Keratinocyte (primary cell): Measurements from ENCODE around the gene TFF1. TPM values are rescaled to one million over a fixed set of nuclear protein-coding genes. Genes with fewer than 3 reads are reported as not detected.

ENCODE experiments used
- DNase-seq: peaks from one replicate; pipeline ENCODE4 v3.0.0-alpha.2; 2011; ENCODE audit warnings: low read depth, missing footprints, low spot score
- FAIRE-seq: peaks from 2 replicates; lab custom pipeline; 2011; peaks lifted over from hg19 to GRCh38; lab: Jason Lieb, UNC
- H2AFZ ChIP-seq: 2 replicates; pipeline ENCODE4 v1.6.0; 2012; ENCODE audit warnings: low read length, control low read depth, inconsistent platforms; ENCODE audit not compliant: control insufficient read depth
- H3K27ac ChIP-seq: 2 replicates; pipeline ENCODE4 v1.5.1; 2011; ENCODE audit warnings: low read length; ENCODE audit not compliant: control insufficient read depth, insufficient read depth
- H3K27me3 ChIP-seq: 3 replicates; pipeline ENCODE4 v1.6.0; 2011; ENCODE audit warnings: low read length; ENCODE audit not compliant: control insufficient read depth, insufficient read depth; ENCODE audit errors: extremely low read depth
- H3K36me3 ChIP-seq, 2 experiments: 2 replicates in 1 of 2; 3 replicates in 1 of 2; pipeline ENCODE4 v1.5.1; 2011; ENCODE audit warnings: low read length in 2 of 2, mild to moderate bottlenecking in 1 of 2; ENCODE audit not compliant: control insufficient read depth in 2 of 2, insufficient read depth in 2 of 2; ENCODE audit errors: extremely low read depth in 1 of 2
- H3K4me1 ChIP-seq: 3 replicates; pipeline ENCODE4 v1.5.1; 2011; ENCODE audit warnings: low read length; ENCODE audit not compliant: control insufficient read depth, insufficient read depth; ENCODE audit errors: extremely low read depth
- H3K4me2 ChIP-seq: 3 replicates; pipeline ENCODE4 v1.6.0; 2011; ENCODE audit warnings: low read depth, low read length; ENCODE audit not compliant: control insufficient read depth, insufficient read depth; ENCODE audit errors: extremely low read depth
- H3K4me3 ChIP-seq, 3 experiments: fragments of 200-600 bp in 1 of 3; sonication (generic) in 1 of 3; 2 replicates in 2 of 3; 3 replicates in 1 of 3; pipeline ENCODE4 v1.5.1; 2011 to 2016; ENCODE audit warnings: low read length in 3 of 3, mild to moderate bottlenecking in 3 of 3, control low read depth in 2 of 3, inconsistent platforms in 1 of 3, low read depth in 1 of 3, mixed read lengths in 1 of 3, mixed run types in 1 of 3, moderate library complexity in 1 of 3; ENCODE audit not compliant: control insufficient read depth in 2 of 3, insufficient read depth in 2 of 3; ENCODE audit errors: extremely low read depth in 1 of 3
- H3K79me2 ChIP-seq: 2 replicates; pipeline ENCODE4 v1.6.0; 2012; ENCODE audit warnings: low read length; ENCODE audit not compliant: control insufficient read depth, insufficient read depth
- H3K9ac ChIP-seq: 3 replicates; pipeline ENCODE4 v1.6.0; 2011; ENCODE audit warnings: low read length; ENCODE audit not compliant: control insufficient read depth, insufficient read depth; ENCODE audit errors: extremely low read depth
- H3K9me1 ChIP-seq: 3 replicates; pipeline ENCODE4 v1.6.0; 2011; ENCODE audit warnings: low read length; ENCODE audit not compliant: control insufficient read depth, insufficient read depth; ENCODE audit errors: extremely low read depth
- H3K9me3 ChIP-seq: 2 replicates; pipeline ENCODE4 v1.5.1; 2012; ENCODE audit warnings: low read depth, low read length; ENCODE audit not compliant: control insufficient read depth
- H4K20me1 ChIP-seq: 3 replicates; pipeline ENCODE4 v1.6.0; 2011; ENCODE audit warnings: low read length; ENCODE audit not compliant: control insufficient read depth, insufficient read depth; ENCODE audit errors: extremely low read depth
- EZH2 ChIP-seq: IDR thresholded peaks from one replicate; pipeline ENCODE4 v1.6.1; 2012; ENCODE audit warnings: inconsistent platforms, mild to moderate bottlenecking, low read length, moderate library complexity
- dilution Hi-C: fragments of 300-500 bp; cut with MboI; formaldehyde crosslinking; loops from one replicate; pipeline ENCODE4 v1.7.0; 2020; ENCODE audit warnings: low sequenced_read_pairs; ENCODE audit not compliant: extremely low pct_ligation_motif_present
- polyA plus RNA-seq, 5 experiments: library from polyadenylated mRNA; depleted of rRNA in 3 of 5; stranded (reverse) in 3 of 5; stranded (forward) in 1 of 5; unstranded in 1 of 5; fragments of >200 nt; gene quantifications; 1 replicate in 1 of 5; 2 replicates in 3 of 5; 3 replicates in 1 of 5; pipeline versions ENCODE4 v1.2.1 to v1.2.3, GENCODE V29; 2011 to 2012; ENCODE audit warnings: missing spikeins in 2 of 5, low read depth in 1 of 5, low replicate concordance in 1 of 5
- TF ChIP-seq, protein P1 (sequence below), 3 experiments: IDR thresholded peaks in 1 of 3; conservative IDR thresholded peaks in 1 of 3; optimal IDR thresholded peaks in 1 of 3; 2 replicates in 2 of 3; 3 replicates in 1 of 3; pipeline versions ENCODE3 to v1.5.1; 2011; ENCODE audit warnings: low read length in 3 of 3, mild to moderate bottlenecking in 3 of 3, moderate library complexity in 2 of 3, control low read depth in 1 of 3, inconsistent platforms in 1 of 3; ENCODE audit not compliant: insufficient read depth in 2 of 3; ENCODE audit errors: extremely low read depth in 1 of 3

The TFF1 gene
- polyA plus RNA-seq, 1 donor (not counting 4 experiments of a cell fraction or from before 2014, with no cell fraction given), result not detected

DNA sequence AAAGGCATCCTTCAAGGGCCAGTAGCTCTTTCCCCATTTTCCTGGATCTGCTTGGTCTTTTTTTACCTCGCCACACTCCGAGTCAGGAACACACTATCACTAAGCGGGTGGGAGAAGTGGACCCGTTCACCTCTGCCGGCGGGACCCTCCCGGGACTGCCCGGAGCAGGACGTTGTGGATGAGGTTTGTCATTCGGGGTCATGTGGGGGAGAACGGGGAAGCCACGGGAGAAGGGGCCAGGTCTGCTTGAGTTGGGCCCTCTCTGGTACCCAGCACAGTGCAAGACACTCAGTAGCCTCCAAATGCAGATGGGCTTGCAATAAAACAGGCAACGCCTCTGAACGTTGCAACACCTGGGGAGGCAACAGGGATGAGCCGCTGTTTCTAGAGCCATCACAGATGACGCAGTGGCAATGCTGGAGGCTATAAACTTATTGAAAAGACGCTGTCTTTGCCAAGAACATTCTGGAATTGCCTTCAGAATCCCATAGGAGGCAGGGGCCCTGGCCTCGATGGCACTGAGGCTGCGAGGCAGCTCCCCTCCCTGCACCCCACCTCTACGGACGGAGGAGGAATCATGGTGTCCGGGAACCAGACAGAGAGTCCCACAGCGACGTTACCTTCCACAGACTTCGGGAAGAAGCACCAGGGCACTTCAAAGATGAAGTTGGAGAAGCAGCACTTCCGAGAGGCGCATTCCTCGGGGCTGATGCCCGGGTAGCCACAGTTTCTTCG lies 19.3 kb downstream of the TFF1 start:
- H3K9ac ChIP-seq, result no peak overlapping the region
- no peak overlapping the region for H2AFZ ChIP-seq
- dilution Hi-C loops, result loop anchor here (10.0 kb wide), 1 partner anchor 78 kb away; no protein-coding TSS in a partner anchor
- no peak for TF ChIP-seq EZH2
- TF ChIP-seq, protein P1, sequence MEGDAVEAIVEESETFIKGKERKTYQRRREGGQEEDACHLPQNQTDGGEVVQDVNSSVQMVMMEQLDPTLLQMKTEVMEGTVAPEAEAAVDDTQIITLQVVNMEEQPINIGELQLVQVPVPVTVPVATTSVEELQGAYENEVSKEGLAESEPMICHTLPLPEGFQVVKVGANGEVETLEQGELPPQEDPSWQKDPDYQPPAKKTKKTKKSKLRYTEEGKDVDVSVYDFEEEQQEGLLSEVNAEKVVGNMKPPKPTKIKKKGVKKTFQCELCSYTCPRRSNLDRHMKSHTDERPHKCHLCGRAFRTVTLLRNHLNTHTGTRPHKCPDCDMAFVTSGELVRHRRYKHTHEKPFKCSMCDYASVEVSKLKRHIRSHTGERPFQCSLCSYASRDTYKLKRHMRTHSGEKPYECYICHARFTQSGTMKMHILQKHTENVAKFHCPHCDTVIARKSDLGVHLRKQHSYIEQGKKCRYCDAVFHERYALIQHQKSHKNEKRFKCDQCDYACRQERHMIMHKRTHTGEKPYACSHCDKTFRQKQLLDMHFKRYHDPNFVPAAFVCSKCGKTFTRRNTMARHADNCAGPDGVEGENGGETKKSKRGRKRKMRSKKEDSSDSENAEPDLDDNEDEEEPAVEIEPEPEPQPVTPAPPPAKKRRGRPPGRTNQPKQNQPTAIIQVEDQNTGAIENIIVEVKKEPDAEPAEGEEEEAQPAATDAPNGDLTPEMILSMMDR (optimal IDR thresholded peaks at IDR 0.05 in 1 of 3, IDR thresholded peaks at IDR 0.05 in 1 of 3, conservative IDR thresholded peaks at IDR 0.05 in 1 of 3; ENCODE audit: extremely low read depth in 1 of 3, insufficient read depth in 2 of 3, low read length in 3 of 3), result no peak
- H3K79me2 ChIP-seq, result no peaks in the 10 kb centered on the region
- FAIRE-seq, result no peak
- H3K9me1 ChIP-seq, result no peaks in the 10 kb centered on the region
- no peak for DNase-seq
- H3K4me2 ChIP-seq, result no peak overlapping the region
- no peak overlapping the region for H3K4me3 ChIP-seq
- H3K9me3 ChIP-seq, result no peaks in the 10 kb centered on the region
- no peaks in the 10 kb centered on the region for H3K4me1 ChIP-seq
- no peaks in the 10 kb centered on the region for H3K27me3 ChIP-seq
- H4K20me1 ChIP-seq, result no peaks in the 10 kb centered on the region
- no peaks in the 10 kb centered on the region for H3K36me3 ChIP-seq
- no peak overlapping the region for H3K27ac ChIP-seq

DNA sequence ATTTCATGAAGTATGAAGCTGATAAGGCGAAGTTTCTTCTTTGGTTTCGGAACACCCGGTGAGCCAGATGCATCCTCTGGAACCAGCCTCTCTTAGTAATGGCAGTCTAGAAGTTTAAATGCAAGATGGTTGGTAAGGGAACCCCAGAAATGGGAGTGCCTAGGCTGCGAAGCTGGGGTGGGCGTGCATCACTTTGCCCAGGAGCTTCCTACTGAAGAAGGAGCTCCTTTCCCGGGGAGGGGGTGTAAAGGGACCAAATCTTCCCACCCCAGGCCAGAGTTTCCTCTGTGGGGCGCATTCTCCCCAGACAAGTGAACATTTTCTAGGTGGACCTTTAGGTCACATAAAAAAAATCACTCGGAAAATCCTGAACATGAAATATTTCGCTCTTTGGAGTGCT lies 19.9 kb downstream of the TFF1 start:
- Histone ChIP-seq H3K9me1 (no peaks in the 10 kb centered on the region), H3K9me3 (no peaks in the 10 kb centered on the region), H3K79me2 (no peaks in the 10 kb centered on the region), H3K4me1 (no peaks in the 10 kb centered on the region), H3K27me3 (no peaks in the 10 kb centered on the region), H3K9ac (no peak overlapping the region), H3K4me2 (no peak overlapping the region), H3K27ac (no peak overlapping the region), H2AFZ (no peak overlapping the region), H3K4me3 (no peak overlapping the region), H4K20me1 (no peaks in the 10 kb centered on the region), H3K36me3 (no peaks in the 10 kb centered on the region)
- dilution Hi-C loops, result loop anchor here (10.0 kb wide), 1 partner anchor 78 kb away; no protein-coding TSS in a partner anchor
- TF ChIP-seq EZH2, result no peak
- TF ChIP-seq, protein P1 (optimal IDR thresholded peaks at IDR 0.05 in 1 of 3, IDR thresholded peaks at IDR 0.05 in 1 of 3, conservative IDR thresholded peaks at IDR 0.05 in 1 of 3; ENCODE audit: extremely low read depth in 1 of 3, insufficient read depth in 2 of 3, low read length in 3 of 3), result no peak
- FAIRE-seq (no peak), DNase-seq (no peak)
